ENCODE results near the gene HBEGF. TPM values are rescaled to one million over a fixed set of nuclear protein-coding genes. Genes with fewer than 3 reads are reported as not detected.

HBEGF gene, protein sequence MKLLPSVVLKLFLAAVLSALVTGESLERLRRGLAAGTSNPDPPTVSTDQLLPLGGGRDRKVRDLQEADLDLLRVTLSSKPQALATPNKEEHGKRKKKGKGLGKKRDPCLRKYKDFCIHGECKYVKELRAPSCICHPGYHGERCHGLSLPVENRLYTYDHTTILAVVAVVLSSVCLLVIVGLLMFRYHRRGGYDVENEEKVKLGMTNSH
- 2.8 and 3.3 TPM in 2 replicates for total RNA-seq

DNA sequence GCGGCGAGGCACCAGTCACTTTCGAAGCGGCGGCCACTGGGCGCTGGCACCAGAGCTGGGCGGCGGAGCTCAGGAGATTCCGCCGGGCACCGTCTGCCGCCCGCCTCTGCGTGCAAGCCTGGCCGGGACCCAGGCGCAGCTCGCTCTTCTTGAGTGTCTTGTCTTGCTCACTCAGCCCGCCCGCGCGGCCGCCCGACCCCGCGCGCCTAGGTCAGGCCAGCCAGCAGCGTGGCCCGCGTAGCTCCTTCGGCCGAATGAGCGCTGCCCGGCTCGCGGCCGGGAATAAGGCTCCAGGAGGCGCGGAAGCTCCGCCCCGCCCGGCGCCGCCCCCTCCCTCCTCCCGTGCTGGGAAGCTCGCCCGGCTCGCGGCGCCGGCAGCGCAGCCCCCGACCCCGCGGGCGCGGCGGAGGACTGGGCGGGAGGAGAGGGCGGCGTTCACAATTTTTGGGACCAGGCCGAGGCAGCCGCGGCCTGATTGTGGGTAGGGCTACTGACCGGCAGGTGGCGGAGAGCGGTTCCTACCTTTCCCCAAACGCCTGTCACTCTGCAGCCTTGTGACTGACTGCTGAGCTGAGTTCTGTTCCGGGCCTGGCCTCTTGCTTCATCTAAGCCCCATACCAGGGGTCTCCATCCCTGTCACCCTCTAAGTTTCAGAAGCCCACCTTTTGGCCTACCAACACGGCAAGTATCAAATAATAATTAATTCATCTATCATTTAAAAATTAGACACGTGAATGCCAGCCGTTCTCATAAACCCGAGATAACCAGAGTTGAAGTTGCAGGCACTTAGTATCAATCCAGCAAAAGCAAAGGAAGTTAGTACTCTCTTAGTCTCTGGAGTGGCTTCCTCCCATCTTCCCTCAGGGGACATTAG, at the start of gene HBEGF:
TSS of gene HBEGF (minus strand) at position 256 of the 874 bp plus-strand sequence. CDS start 275 bp downstream, outside the sequence.

DNA sequence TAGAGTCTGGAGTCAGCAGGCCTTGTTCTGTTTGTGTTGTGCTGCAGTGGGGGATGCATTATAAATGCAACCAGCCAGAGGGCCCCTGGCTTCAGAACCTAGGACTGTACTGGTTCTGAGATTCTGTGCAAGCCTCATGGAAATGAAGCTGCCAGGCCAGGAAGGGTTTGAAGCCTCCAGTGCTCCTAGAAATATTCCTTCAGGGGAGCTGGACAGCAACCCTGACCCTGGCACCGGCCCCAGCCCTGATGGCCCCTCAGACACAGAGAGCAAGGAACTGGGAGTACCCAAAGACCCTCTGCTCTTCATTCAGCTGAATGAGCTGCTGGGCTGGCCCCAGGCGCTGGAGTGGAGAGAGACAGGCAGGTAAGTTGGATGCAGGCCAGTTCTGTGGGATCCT, 13.7 kb upstream of the HBEGF start, which contains the start of gene SLC4A9:
TSS of gene SLC4A9 (plus strand) at position 94 of the 400 bp plus-strand sequence. CDS start at position 137, 43 bp downstream.

DNA sequence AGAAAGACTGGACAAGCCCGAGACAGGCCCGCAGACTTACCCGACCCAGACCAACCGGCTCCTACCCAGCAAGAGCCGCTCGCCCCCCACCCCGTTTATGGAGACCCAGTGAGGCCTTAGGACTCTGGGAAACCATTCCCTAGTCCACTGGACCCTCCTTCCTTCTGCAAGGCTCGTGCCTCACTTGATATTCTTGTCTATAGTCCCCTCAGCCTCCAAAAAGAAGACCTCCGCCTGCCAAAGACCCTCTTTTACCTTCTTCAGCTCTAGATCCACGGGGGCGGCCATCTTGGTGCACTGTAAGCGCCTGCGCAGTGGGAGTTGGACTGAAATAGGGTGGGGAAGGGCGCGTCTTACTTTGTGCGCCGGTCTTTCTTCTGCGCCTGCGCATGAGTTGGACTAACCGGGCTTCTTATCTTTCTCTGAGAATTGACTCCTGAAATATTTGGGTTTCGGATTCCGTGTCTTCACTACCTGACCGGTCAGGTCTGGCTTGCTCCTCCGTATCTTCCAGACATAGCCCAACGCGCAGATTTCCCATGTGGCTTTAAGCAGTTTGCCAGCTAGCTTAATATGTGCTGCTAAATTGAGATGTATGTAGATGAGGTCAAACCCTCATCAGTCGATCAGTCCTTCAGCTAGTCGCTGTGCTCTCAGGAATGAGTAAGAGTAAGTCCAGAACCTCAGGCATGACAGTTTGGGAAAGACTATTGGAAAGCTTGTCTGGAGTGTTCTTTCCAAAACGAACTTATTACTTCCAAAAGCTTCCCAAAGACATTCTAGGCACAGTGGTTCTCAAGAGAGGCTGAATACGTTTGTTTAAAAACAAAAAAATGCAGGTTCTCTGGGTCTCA, 43.4 kb downstream of the HBEGF start, which contains the start of gene PFDN1:
TSS of gene PFDN1 (minus strand) at position 316 of the 854 bp plus-strand sequence. CDS start at position 288, 28 bp downstream.

Other genes starting within 250 kb of the HBEGF start
- 28.3 and 32.5 TPM in 2 replicates for gene PURA, start 232.5 kb downstream of the HBEGF start, total RNA-seq
- 10.4 and 14.4 TPM in 2 replicates for gene IGIP, start 220.7 kb downstream of the HBEGF start, total RNA-seq
- gene CYSTM1, start 171.4 kb downstream of the HBEGF start, total RNA-seq, result 29.0 and 31.0 TPM in 2 replicates
- gene PFDN1, start 43.5 kb downstream of the HBEGF start, total RNA-seq, result 48.0 and 57.0 TPM in 2 replicates
- not detected in 2 replicates for gene SLC4A9, start 13.6 kb upstream of the HBEGF start, total RNA-seq
- 62.4 and 72.9 TPM in 2 replicates for gene ANKHD1, start 55.2 kb upstream of the HBEGF start, total RNA-seq
- gene EIF4EBP3, start 201.1 kb upstream of the HBEGF start, total RNA-seq, result 1.5 and 3.4 TPM in 2 replicates
- gene SRA1, start 210.9 kb upstream of the HBEGF start, total RNA-seq, result 29.0 and 31.2 TPM in 2 replicates
- gene APBB3, start 218.0 kb upstream of the HBEGF start, total RNA-seq, result 20.1 and 24.2 TPM in 2 replicates
- 21.1 and 28.9 TPM in 2 replicates for gene SLC35A4, start 218.2 kb upstream of the HBEGF start, total RNA-seq

Data from hair follicle dermal papilla cell (primary cell).